ENCODE measurements around the gene FABP3.

The FABP3 gene

DNA sequence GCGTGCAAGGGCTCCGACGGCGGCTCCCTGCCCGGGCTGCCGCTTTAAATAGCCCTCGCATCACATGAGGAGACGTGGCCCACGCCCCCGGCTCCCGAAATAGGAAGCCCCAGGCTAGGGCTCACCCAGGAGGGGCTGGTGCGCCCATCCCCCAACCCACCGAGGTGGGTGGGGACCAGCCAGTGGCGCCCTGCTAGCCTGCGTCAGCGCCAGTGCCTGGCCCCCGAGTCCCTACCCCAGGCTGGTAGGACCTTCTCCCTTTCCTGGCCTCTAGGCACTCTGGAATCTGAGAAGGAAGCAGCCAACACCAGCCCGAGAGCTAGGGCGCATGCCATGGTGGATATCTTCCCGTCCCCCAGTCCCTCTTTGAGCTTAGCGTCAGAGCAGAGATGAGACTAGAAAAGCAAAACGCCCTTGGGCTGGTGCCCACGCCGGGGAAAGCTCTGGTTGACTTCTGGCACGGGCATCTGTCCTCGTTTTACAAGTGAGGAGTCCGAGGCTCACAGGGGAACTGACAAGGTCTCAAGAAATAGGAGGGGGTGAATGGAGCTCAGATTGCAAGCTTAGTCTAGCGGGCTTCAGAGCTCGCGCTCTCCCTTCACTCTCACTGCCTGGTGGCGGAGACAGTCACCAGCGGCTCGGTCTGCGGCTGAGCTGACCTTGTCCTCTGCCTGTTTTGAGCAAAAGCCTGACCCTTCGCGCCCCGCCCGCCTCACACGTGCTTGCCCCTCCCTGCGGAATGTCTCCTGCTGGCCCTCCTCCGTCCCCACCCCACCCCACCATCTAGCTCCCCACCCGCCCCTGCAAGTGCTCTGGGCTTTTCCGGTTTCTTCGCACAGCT, at the start of gene FABP3:
TSS of gene FABP3 (minus strand) at position 21 of the 841 bp plus-strand sequence. CDS start 62 bp downstream, outside the sequence.
- DNase-seq (ENCODE audit: low read depth in 2 of 2) = no peak

DNA sequence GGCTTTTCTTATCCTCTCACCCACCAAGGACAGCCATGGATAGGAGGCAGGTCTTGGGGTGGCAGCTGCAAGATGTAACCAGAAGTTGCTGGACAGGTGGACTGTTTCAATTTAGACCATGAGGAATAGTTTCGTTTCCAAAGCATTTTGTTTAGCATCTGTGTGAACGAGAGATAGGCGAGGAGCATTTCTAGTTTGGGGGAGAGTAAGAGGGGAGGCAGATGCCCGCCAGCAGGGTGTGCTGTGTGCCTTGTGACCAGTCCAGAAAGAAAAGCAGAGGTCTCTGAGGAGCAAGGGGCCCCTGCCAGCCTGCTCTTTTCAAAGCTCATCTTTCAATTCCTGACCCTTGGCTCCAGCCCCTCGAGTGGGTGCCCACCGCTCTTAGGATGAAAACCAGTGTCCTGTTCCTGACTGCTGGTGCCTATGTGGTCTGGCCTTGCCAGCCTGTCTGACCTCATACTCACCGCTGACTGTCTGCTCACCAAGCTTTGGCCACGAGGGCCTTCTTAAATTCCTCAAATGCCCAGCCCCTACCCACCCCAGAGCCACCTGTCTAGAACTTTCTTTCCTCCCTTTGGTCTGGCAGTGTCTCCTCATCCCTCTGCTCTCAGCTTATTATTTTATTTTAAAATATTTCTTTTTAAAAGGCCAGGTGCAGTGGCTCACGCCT, 48.6 kb upstream of the FABP3 start:
- no peak for DNase-seq (ENCODE audit: low read depth in 2 of 2)

DNA sequence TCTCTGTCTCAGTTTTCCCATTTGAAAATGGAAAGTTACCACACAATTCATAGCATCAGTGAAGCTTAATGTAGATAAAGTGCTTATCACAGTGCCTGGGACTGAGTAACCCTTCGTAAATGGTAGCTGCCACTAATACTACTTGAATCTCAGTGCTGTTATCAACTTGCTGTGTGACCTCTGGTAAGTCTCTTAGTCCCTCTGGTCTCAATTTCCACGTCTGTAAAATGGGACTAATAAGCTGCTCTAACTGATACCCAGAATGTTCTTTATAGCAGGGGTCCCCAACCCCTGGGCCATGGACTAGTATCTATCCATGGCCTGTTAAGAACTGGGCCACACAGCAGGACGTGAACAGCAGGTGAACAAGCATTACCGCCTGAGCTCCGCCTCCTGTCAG, 47.8 kb upstream of the FABP3 start:
- DNase-seq (ENCODE audit: low read depth in 2 of 2) = no peak

DNA sequence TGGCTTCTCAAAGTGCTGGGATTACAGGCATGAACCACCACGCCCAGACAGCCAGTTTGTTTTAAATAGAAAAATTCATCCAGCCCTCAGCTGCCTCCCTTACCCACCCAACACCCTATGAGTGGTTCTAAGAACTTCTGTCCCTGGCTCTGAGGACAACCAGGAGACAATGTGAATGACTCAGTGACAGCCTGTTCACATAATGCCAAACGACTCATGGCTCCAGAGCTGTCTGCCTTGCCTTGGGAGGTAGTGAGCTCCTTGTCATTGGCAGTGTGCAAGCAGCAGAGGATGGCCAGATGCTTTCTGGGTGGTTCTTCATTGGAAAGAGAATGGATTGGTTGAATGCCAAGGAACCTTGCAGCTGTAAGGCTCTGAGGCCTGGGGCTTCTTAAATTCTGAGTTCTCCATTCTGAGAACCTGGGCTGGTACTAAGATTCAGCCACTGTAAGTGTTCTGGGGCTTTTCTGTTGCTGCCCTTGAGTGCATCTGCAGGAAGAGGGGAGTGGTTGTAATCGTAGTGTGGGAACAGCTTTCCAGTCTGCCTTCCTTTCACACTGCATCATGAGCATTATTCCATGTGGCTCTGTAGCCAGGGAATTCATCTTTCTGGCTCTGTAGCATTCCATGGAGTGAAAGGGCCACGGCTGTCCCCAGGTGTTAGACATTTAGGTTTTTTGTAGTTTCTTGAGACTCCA, 45.9 kb upstream of the FABP3 start:
- no peak for DNase-seq (ENCODE audit: low read depth in 2 of 2)

DNA sequence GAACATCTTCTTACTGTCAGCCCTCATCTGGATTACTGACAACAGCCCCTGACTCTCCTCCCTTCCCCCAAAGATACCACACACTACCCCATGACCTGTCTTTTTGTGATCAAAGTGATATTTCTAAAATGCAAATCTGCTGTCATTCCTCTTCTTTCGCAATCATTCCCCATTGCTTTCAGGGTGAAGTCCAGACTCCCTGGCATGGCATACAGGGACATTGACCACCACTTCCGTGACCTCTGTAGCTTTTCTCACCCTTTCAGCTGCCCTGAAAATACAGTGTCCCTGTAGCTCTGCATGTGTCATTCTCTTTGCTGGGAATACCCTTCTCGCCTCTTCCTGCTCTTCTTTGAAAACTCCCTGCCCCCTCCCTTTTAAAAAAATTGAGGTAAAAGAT, 44.3 kb upstream of the FABP3 start:
- no peak for DNase-seq (ENCODE audit: low read depth in 2 of 2)

DNA sequence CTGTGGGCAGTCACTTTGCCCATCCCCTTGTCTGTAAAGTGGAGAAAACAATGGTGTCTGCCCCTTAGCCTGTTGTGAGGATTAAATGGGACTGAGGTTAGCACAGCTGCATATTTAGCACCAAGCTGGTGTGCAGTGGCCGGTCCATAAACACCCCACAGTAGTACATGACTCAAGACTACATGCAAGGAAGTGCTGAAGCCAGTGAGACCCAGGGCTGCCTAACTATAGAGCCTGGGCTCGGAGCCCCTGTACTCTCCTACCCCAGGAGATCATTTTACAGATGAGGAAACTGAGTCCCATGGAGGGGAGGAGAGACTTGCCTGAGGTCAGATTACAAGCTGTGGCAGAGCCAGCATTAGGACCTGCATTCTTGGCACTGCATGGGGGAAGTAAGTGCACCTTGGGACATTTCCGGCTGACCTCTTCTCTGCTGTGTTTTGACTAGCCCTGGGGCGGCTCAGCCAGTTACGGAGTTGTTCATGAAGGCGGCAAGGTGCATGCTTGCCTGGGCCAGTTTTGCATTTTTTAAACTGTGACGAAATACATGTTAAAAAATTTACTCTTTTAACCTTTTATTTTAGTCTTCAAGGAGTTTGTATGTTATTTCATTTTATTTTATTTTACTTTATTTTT, 43.3 kb upstream of the FABP3 start:
- DNase-seq (ENCODE audit: low read depth in 2 of 2) = no peak

DNA sequence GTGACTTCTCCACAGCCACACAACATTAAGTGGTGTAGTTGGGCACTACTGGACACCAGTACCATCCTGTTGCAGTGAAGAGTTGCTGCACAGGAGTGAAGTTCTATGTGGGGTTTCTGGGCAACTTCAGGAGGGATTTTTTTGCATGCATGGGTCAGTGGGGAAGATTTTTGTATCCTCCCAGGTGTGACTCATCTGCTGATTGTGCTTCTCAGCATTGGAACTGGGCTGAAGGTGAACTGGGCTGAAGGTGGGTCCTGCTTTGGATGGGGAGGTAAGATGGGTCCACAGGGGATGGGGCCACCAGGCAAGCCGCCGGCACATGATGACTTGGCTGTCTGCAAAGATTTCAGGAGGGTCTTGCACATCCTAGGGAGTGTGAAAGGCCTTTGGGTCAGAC, 42.8 kb upstream of the FABP3 start:
- DNase-seq (ENCODE audit: low read depth in 2 of 2) = no peak

DNA sequence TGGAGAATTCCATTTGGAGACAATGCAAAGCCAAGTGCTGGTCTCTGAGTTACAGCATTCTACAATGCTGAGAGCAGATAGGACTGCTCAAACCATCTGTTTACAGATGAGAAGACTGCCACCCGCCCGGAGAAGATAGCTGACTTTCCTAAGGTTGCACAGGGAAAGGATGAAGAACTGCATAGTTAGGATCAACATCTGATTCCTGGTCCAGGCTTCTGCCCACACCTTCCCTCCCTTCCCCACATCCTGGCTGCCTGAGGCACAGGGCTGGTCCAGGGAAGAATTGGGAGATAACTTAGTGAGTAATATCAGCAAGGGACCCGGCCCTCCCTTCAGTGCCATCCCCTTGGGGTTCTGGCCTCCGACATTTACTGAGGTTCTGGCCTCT, 42.1 kb upstream of the FABP3 start:
- DNase-seq (ENCODE audit: low read depth in 2 of 2) = no peak

DNA sequence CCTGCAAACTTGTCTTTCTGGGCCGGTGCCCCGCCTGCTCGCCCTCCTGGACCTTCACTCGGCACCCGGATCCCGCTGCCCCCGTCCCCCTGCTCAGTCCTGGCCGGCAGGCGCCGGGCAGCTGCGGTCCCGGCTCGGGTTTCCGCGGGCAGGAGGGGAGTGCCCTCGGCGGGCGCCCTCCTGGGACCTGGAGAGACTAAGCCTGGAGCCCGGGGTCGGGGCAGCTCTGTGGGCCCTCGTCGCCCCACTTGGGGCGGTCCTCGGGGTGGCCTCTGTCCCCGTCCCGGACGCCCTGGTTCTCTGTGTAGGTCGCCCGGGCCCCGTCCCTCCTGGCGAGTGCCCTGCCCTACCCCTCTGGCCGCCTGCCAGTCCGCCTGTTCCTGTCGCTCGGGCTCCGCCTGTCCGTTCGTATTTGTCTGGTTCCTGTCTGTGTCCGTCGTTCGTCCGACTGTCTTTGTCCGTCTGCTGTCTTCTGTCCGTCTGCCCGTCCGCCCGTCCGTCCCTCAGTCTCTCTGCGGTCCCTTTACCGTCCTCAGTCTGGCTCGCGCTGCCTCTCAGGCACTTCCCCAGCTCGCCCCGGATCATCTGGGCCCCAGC, 40.6 kb upstream of the FABP3 start:
- no peak for DNase-seq (ENCODE audit: low read depth in 2 of 2)

DNA sequence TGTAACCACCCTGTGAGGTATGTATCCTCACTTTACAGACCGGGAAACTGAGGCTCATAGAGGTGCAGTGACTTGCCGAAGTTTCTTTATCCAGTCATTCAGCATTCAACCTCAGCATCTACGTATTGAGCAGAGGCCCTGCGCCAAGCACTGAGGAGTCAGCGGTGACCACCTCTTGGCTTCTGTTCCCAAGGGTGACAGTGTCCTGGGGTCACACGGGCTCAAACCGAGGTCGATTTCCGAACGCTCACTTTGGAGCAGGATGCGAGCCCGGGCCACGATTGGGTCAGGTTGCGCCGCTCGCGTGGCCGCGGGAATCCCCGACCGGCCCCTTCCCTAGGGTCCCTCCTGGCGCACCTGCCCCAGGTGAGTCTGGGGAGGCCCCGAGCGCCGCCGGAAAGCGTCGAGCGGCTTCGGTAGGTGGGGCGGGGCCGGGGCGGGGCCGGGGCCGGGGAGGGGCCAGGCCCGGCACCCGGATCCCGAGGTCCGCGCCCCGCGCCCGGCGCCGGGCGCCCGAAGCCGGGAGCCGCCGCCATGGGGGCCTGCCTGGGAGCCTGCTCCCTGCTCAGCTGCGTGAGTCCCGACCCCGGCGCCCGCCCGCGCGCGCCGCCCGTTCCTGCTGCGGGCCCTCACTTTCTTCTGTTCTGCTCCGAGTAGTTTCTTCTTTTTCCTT, 40.0 kb upstream of the FABP3 start, which contains the start of gene SERINC2:
TSS of gene SERINC2 (plus strand) at position 482 of the 673 bp plus-strand sequence. CDS start at position 535, 53 bp downstream.
- DNase-seq (ENCODE audit: low read depth in 2 of 2) = no peak

DNA sequence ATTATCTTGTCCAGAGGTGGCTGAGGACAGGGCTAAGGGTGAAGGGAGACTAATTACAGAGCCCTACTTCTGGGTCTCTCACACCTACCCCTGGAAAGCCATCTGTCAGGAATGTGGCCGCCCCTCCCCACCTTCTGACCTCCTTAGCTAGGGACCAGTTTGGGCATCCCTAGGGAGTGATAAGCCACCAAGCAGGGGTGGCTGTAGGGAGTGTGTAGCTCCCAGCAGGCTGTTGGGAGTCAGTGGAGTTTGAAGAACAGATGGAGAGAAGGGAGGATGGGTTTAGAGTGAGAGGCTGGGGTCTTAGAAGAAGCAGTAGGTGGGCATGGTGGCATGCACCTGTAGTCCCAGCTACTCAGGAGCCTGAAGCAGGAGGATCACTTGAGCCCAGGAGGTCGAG, 39.3 kb upstream of the FABP3 start:
- DNase-seq (ENCODE audit: low read depth in 2 of 2) = no peak

DNA sequence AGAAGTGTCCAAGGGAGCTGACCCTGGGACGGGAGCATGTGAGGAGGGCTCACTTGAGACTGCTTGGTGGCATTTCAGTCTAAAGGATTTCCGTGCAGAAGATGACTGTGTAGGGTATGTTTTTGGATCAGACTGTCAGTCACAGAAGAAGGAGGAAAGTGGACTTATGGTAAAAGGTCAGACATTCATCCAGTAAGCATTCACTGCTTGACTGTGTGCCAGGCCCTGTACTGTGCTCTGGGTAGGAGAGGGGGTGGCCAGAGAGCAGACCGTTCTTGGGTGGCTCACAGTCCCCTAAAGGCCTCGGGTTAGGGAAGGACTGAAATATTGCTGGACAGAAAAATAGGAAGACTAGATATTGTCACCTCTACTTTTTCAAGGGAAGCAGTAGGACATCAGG, 38.0 kb upstream of the FABP3 start:
- no peak for DNase-seq (ENCODE audit: low read depth in 2 of 2)

DNA sequence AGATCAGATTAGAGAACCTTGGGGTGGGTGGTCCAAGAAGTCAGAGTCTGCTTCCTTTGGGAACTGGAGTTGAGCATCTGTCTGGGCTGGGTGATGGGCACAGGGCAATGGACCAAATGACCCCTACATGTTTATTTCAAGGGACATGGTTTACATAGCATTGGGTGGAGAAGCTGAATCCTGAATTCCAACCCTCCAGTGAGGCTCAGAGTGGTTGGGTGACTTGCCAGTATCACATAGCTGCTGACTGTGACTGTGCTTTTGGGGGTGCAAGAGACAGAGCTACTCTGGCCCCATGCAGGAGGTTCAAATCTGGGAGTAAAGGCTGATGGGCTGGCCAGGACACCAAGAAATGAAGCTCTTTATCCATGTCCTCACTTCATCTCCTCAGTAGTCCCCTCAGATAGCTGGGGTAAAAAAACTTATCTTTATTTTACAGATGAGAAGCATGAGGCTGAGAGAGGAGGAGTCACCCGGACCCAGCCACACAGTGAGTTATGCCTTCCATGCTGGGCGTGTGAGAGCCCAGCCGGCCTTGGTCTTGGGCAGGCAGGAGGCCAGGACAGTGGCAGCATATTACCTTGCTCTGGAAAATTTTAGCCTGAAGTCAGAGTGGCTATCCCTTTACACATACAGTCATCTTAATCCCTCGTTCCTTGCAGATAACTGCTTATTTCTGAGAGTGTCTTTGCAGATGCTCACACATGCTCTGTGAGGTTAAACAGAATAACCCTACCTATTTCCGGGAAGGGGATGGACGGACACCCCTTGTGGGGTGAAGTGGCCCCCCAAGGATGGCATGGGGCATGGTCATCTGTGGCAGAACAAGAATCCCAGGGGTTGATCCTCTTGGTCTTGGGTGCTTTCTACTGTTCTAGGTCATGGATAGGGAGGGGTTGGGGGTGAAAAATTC, 37.3 kb upstream of the FABP3 start:
- DNase-seq (ENCODE audit: low read depth in 2 of 2) = no peak

DNA sequence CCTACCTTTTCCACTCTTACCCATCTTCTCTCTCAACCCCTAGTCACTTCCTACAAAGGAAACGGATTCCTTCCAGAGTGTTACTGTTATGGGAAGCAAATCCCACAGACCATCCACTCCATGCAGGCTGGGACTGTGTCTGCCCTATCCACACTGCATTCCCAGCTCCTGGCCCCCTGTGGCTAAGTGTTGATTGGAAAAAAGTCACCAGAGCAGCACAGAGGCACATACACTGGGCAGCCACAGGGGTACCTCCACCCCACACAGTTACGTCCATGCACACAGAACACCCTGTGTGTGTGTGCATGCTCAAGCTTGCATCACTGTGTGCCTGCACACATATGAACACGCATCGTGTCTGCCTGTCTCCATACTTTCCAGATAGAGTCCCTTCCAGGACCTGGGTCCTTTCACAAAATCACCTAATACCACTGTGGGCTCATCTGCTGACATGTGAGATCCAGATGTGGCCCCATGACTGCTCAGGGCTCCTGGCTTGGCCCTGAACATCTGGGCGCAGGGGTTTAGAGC, 36.0 kb upstream of the FABP3 start:
- DNase-seq (ENCODE audit: low read depth in 2 of 2) = no peak

DNA sequence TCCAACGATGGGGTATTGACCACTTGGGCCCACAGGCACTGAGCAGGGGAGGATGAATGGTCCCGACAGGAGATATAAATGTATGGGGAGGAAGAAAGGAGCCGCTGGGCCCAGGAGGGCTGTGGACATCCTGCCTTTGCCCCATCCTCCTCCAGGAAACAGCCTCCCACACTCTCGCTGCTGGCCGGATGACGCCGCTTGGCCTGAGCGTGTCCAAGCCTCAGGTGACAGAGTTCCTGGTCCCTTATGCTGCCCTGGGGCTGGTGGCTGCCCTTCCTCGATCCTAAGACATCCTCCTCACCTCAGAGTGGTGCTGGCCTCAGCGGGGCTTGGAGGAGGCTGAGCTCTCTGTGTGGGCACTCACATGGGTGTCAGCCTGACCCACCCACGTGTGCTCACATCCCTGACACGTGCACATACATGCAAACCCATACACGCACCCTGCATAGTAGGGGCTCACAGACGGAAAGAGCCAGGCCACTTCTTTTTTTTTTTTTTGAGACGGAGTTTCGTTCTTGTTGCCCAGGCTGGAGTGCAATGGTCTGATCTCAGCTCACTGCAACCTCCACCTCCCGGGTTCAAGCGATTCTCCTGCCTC, 34.3 kb upstream of the FABP3 start:
- no peak for DNase-seq (ENCODE audit: low read depth in 2 of 2)

DNA sequence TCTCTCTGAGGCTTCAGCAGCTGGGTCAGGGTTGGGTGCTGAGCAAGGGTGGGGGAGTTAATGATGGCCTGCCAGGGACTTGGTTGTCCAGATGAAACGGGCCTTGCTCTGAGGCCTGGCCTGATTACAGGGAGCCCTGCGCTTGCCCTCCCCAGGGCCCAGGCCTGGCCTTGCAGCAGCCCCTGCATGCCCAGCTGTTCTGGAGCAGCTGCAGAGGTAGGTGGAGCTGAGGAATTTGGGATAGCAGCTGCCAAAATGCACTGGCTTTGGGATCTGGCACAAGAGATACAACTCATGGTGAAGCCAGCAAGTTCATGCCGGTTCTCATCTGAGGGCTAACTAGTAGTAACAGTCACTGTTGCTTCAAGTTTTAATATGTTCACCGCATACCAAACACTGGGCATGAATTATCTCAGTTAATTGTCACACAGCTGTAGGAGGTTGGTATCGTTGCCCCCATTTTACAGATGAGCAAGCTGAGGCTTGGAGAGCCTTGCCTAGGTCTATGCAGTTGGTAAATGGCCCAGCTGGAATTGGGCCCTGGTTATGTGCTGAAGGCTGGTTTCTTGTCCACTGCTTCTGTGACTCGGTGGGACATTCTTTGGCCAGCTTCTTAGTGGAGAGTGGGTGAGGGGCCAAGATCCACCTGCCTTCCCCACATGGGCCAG, 32.8 kb upstream of the FABP3 start:
- no peak for DNase-seq (ENCODE audit: low read depth in 2 of 2)

DNA sequence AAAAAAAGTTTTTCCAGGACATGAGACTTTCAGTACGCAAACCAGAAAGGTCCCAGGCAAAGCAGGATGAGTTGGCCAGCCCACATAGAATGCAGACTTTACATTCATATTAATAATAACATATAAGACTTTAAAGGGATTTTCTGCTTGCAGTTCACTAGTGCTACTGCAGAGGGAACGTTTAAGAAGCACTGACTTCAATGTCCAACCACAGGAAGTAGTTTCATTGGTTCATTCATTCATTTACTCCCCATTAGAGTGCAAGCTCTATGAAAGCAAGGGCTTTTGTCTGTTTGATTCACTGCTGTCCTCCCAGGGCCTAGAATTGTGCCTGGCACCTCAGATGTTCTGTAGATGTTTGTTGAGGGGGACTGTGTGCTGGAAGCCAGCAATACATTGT, 28.4 kb upstream of the FABP3 start:
- no peak for DNase-seq (ENCODE audit: low read depth in 2 of 2)

DNA sequence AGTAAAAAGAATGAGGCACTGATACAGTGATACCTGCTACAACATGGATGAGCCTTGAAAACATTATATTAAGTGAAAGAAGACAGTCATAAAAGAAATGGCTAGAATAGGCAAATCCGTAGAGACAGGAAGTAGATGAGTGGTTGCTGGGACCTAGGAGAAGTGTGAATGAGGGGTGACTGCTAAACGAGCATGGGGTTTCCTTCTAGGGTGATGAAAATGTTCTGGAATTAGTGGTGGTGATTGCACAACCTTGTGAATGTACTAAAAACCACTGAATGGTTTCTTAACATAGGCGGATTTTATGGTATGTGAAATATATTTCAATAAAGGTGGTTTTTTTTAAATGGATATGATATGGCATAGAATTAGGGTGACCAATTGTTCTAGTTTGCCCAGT, 27.5 kb upstream of the FABP3 start:
- DNase-seq (ENCODE audit: low read depth in 2 of 2) = no peak

DNA sequence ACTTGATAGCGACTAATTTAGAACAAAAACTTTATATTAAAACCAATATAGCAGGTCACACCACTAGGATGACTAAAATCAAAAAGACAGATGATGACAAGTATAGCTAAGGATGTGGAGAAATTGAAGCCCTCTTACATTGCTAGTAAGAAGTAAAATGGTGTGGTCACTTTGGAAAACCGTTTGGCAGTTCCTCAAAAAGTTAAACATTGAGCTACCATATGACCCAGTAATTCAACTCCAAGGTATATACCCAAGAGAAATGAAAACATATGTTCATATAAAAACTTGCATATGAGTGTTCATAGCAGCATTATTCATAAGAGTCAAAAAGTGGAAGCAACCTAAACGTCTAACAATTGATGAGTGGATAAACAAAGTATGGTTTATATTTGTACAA, 27.1 kb upstream of the FABP3 start:
- no peak for DNase-seq (ENCODE audit: low read depth in 2 of 2)
